ENCODE results near the gene POLD2. TPM values are rescaled to one million over a fixed set of nuclear protein-coding genes. Genes with fewer than 3 reads are reported as not detected.

The POLD2 gene
- total and polyA plus RNA-seq, 2 of the 13 experiments (the other 11 are each of a cell fraction or from before 2014, with no cell fraction given) = 87.6 to 95.1 TPM

DNA sequence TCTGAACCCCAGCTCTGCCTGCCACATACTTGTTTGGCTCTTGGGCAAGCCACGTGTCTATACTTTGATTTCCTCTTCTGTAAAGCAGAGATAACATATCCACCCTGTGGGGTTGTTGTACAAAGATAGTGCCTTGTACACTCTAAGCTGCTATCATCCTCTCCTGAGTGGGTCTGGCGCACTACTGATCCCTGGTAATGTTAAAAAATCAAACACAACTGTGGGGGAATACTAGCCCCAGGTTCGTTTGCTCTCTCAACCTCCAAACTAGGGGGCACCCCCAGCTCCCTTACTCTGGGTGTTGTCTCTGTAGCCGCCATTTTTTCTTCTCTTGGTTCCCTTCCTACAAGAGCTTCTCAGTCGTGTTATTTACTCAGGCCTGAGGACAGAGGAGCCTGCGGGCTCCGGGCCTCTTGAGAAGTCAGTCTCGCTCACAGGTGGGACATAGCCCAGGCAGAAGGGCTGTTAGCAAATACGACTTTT, 42.0 kb downstream of the POLD2 start:
- POLR2A ChIA-PET = interaction anchor here (0.6 to 1.2 kb wide), 5 partner anchors 9 to 1799 kb away, joined by 3 to 4 read pairs (median 3); partner anchors contain the start of gene DBNL
- TF ChIP-seq, protein P1, sequence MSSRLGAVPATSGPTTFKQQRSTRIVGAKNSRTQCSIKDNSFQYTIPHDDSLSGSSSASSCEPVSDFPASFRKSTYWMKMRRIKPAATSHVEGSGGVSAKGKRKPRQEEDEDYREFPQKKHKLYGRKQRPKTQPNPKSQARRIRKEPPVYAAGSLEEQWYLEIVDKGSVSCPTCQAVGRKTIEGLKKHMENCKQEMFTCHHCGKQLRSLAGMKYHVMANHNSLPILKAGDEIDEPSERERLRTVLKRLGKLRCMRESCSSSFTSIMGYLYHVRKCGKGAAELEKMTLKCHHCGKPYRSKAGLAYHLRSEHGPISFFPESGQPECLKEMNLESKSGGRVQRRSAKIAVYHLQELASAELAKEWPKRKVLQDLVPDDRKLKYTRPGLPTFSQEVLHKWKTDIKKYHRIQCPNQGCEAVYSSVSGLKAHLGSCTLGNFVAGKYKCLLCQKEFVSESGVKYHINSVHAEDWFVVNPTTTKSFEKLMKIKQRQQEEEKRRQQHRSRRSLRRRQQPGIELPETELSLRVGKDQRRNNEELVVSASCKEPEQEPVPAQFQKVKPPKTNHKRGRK (CRISPR knock-in tag; IDR thresholded peaks at IDR 0.05) = no peak
- 0 out of 2 replicates have a peak, but pooled peaks have one; percentile 3 for TF ChIP-seq ZFP90 (CRISPR knock-in tag; IDR thresholded peaks at IDR 0.05; ENCODE audit: borderline replicate concordance)

DNA sequence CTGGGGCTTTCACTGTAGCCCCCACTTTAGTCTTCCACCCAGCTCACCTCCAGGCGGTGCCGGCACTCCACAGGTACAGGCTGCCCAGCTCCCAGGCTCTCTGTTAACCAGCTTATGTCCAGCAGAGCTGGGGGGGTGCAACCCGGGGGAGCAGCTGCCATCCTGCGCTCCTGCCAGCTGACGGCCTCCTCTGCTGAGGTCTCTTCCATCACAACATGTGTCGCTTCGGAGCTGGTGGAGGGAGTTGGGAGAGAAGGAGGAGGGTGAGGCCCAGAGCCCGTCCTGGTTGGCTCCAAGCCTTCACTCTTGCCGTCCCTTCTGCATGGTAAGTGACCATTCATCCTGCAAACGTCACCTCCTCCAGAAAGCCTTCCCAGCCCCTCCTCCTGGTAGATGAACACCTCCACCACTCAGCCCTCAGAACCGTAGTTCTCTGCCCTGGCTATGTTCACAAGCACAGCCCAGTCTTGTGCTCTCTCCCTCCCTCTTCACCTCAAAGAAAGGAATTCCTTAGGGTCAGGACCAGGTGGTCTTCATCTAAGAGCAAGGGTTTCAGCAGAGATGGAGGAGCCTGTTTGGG, 42.6 kb downstream of the POLD2 start:
- H3K4me1 ChIP-seq (ENCODE audit: insufficient read depth, low read length) = peaks cover 19% of the 10 kb centered on the region
- peak overlapping the region; percentile 81 for H3K4me2 ChIP-seq (ENCODE audit: low read depth, low read length)
- H3K36me3 ChIP-seq (replicated peaks in 1 of 2; ENCODE audit: control insufficient read depth in 1 of 2, insufficient read depth in 2 of 2, low read length in 2 of 2) = peaks cover 6 to 13% of the 10 kb centered on the region in 2 experiments; a peak in 4 of 5 replicates
- no peak for TF ChIP-seq NFE2 (CRISPR knock-in tag; IDR thresholded peaks at IDR 0.05)
- TF ChIP-seq, protein P2, sequence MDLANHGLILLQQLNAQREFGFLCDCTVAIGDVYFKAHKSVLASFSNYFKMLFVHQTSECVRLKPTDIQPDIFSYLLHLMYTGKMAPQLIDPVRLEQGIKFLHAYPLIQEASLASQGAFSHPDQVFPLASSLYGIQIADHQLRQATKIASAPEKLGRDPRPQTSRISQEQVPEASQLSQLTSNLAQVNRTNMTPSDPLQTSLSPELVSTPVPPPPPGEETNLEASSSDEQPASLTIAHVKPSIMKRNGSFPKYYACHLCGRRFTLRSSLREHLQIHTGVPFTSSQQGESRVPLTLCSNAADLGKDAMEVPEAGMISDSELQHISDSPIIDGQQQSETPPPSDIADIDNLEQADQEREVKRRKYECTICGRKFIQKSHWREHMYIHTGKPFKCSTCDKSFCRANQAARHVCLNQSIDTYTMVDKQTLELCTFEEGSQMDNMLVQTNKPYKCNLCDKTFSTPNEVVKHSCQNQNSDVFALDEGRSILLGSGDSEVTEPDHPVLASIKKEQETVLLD (CRISPR knock-in tag; IDR thresholded peaks at IDR 0.05; ENCODE audit: low read depth) = no peak
- no peak for TF ChIP-seq KLF16 (CRISPR knock-in tag; IDR thresholded peaks at IDR 0.05)
- no peak for TF ChIP-seq ZNF577 (CRISPR knock-in tag; IDR thresholded peaks at IDR 0.05; ENCODE audit: borderline replicate concordance, low read depth)
- no TSS peak for BruUV-seq (replicated peaks)
- ChIA-PET POLR2A (interaction anchor here (0.6 to 1.2 kb wide), 3 partner anchors 8 to 42 kb away, joined by 3 to 4 read pairs (median 3); no protein-coding TSS in a partner anchor), CTCF (ENCODE audit: low intra/inter-chr PET ratio, low total read pairs) (no interaction called here)
- H3K9me3 ChIP-seq (ENCODE audit: low read length) = no peaks in the 10 kb centered on the region
- in situ Hi-C loops (cut with HindIII; ENCODE audit: extremely low pct_ligation_motif_present, low pct_unique_long_range_greater_than_20kb) = no loop called here
- DNase-seq (ENCODE audit: low spot score) (no peak), FAIRE-seq (no peak), ATAC-seq (no peak)
- peak overlapping the region; percentile 30 for H3K27ac ChIP-seq (ENCODE audit: extremely low read length, insufficient read depth, low read length)
- no peak overlapping the region for H2AFZ ChIP-seq (ENCODE audit: low read length)
- WGBS (ENCODE audit: low lambda C conversion rate) = 96% methylated on average over 8 of the region's 11 CpGs
- H3K27me3 ChIP-seq (ENCODE audit: control insufficient read depth in 1 of 2, insufficient read depth in 2 of 2, low read length in 2 of 2) = peaks cover 0 to 14% of the 10 kb centered on the region in 2 experiments; a peak in 2 of 5 replicates
- no peak overlapping the region for H3K4me3 ChIP-seq (replicated peaks in 1 of 3; ENCODE audit: insufficient read depth in 1 of 3, low read depth in 2 of 3, low read length in 3 of 3)
- no peaks in the 10 kb centered on the region for H4K20me1 ChIP-seq (ENCODE audit: insufficient read depth, low read length)
- peak overlapping the region; percentile 15; the same call in 1 of the 2 replicates for H3K9ac ChIP-seq (ENCODE audit: insufficient read depth, low read depth, low read length)
- intact Hi-C loops (cut with micrococcal nuclease; ENCODE audit: unreplicated experiment) = no loop called here
- no peaks in the 10 kb centered on the region for H3K79me2 ChIP-seq (ENCODE audit: insufficient read depth, low read length)

More for the DNA sequence above, 42.0 kb downstream of the POLD2 start:
- H3K79me2 ChIP-seq (ENCODE audit: insufficient read depth, low read length) = no peaks in the 10 kb centered on the region
- ATAC-seq (no peak), FAIRE-seq (no peak), DNase-seq (ENCODE audit: low spot score) (no peak)
- H3K4me3 ChIP-seq (replicated peaks in 1 of 3; ENCODE audit: insufficient read depth in 1 of 3, low read depth in 2 of 3, low read length in 3 of 3) = peak overlapping the region; percentile 71 to 82 (median 76); a peak in 4 of 6 replicates
- peaks cover 0 to 14% of the 10 kb centered on the region in 2 experiments; a peak in 2 of 5 replicates for H3K27me3 ChIP-seq (ENCODE audit: control insufficient read depth in 1 of 2, insufficient read depth in 2 of 2, low read length in 2 of 2)
- CTCF ChIA-PET (ENCODE audit: low intra/inter-chr PET ratio, low total read pairs) = no interaction called here
- in situ Hi-C loops (cut with HindIII; ENCODE audit: extremely low pct_ligation_motif_present, low pct_unique_long_range_greater_than_20kb) = no loop called here
- H3K27ac ChIP-seq (ENCODE audit: extremely low read length, insufficient read depth, low read length) = peak overlapping the region; percentile 30
- peak overlapping the region; percentile 81 for H3K4me2 ChIP-seq (ENCODE audit: low read depth, low read length)
- no peaks in the 10 kb centered on the region for H3K9me3 ChIP-seq (ENCODE audit: low read length)
- no peak overlapping the region for H2AFZ ChIP-seq (ENCODE audit: low read length)
- BruUV-seq (replicated peaks) = TSS peak; percentile 64
- peaks cover 6 to 13% of the 10 kb centered on the region in 2 experiments; a peak in 4 of 5 replicates for H3K36me3 ChIP-seq (replicated peaks in 1 of 2; ENCODE audit: control insufficient read depth in 1 of 2, insufficient read depth in 2 of 2, low read length in 2 of 2)
- intact Hi-C loops (cut with micrococcal nuclease; ENCODE audit: unreplicated experiment) = no loop called here
- 78% methylated on average over 9 of the region's 9 CpGs for WGBS (ENCODE audit: low lambda C conversion rate)
- peaks cover 19% of the 10 kb centered on the region for H3K4me1 ChIP-seq (ENCODE audit: insufficient read depth, low read length)
- no peaks in the 10 kb centered on the region for H4K20me1 ChIP-seq (ENCODE audit: insufficient read depth, low read length)
- peak overlapping the region; percentile 17 for H3K9ac ChIP-seq (ENCODE audit: insufficient read depth, low read depth, low read length)
